Right kidney (tissue), 9 donors: Measurements from ENCODE around the gene OR4A15.

Experiments
- DNase-seq: peaks from one replicate; pipeline ENCODE4 v3.0.0-alpha.2; 2016
- long read RNA-seq, 8 donors: transcript quantifications; one replicate each; lab custom pipeline, GENCODE V29; 2026

OR4A15 gene
- long read RNA-seq, donor 1, result 0 reads
- long read RNA-seq, donor 2, result 0 reads
- long read RNA-seq, donor 3, result 0 reads
- long read RNA-seq, donor 4, result 0 reads
- long read RNA-seq, donor 5, result 0 reads
- long read RNA-seq, donor 6, result 0 reads
- long read RNA-seq, donor 7, result 0 reads
- long read RNA-seq, donor 8, result 0 reads

DNA sequence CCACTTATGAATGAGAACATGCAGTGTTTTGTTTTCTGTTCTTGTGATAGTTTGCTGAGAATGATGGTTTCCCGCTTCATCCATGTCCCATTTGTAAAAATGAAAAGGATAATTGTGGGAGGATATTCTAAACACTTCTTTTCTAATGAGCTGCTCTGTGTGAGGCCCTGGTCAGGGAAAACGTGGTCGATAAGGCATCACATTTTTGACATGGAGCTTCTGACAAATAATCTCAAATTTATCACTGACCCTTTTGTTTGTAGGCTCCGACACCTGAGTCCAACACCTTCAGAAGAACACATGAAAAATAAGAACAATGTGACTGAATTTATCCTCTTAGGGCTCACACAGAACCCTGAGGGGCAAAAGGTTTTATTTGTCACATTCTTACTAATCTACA is at the start of gene OR4A15:
TSS of gene OR4A15 (plus strand) at position 301 of the 400 bp plus-strand sequence. CDS start at position 301, 0 bp downstream.
- DNase-seq, result no peak

DNA sequence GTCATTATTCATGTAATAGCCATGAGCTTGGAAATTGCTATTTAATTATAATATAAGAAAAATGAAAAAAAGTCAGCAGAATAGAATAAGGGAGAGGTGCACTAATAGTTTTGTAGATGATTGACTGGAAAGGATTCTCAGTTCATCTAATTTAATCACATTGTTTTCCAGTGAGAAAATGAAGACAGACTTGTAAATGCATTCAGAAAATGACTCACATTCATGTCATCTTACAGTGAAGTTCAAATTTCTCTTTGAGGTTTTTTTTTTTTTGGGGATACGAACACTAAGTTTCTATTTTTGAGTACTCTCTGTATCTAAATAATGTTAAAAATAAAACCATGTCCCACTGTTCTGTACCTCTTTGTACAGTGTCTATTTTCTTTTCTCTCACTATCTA is 43.3 kb upstream of the OR4A15 start:
- DNase-seq, result no peak

DNA sequence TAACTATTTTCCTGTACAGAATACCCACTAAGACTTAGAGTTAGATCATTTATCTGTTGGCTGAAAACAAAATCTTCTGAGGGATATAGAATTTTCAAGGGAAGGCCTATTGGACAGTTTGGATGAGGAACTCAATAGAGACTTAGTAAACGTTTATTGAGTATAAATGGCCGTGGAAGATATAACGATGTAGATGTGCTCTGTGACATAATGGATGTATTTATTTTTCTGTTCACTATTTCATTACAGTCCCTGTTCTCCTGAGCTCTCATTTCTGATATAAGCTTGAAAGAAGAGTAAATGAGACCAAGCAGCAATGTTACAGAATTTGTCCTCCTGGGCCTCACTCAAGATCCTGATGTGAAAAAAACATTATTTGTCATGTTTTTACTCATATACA is 24.9 kb upstream of the OR4A15 start, which contains the start of gene OR4A16:
TSS of gene OR4A16 (plus strand) at position 301 of the 400 bp plus-strand sequence. CDS start at position 301, 0 bp downstream.
- no peak for DNase-seq

DNA sequence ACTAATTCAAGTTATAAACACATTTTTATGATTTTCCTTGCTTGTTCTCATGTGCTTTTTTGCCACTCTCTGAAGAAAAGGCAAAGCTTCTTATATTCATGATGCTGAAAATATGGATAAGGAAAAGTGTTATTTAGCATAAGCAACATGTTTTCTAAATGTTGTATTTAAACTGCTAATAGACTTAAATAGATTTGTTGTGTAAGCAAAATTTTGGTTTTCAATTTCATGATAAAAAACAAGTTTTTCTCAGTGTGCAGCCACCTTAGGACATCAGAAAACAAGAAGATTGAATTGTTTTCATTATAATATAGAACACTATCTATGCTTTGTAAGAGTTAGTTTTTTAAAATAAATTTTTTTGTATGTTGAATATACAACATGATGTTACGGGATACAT is 22.5 kb upstream of the OR4A15 start:
- no peak for DNase-seq

DNA sequence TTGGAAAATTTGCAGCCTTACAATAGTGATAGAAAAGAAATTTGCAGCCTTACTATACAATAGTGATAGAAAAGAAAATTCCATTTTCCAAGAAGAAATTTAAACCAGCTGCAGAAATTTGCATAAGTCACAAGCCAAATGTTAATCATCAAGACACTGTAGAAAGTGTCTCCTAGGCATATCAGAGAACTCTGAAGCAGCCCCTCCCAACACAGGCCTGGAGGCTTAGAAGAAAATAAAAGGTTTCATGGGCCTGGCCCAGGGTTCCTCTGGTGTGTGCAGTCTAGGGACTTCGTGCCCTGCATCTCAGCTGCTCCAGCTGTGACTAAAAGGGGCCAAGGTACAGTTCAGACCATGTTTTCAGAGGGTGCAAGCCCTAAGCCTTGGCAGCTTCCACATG is 18.7 kb upstream of the OR4A15 start:
- no peak for DNase-seq

DNA sequence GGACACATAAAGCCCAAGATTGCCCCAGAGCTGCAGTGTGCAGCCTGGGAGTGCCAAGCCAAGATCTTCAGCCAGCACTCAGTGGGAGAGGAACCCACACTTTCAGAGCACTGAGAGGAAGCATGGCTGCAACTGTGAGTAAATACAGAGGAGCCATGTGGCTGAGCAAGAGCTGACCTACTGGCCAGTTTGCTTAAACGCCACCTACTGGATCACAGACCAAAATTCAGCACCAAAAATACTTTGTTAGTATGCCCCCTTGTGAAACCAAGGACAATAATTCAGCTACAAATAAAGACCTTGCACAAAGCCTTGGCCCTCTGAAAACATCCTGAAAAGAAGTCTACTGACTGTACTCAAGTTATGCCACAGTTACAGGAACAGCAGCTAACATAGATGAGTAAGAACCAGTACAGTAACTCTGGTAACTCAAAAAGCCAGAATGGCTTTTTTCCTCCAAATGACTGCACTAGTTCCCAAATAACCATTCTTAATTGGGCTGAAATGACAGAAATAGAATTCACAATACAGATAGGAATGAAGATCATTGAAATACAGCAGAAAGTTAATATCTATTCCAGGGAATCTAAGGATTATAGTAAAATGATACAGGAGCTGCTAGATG is 10.1 kb upstream of the OR4A15 start:
- DNase-seq, result no peak

DNA sequence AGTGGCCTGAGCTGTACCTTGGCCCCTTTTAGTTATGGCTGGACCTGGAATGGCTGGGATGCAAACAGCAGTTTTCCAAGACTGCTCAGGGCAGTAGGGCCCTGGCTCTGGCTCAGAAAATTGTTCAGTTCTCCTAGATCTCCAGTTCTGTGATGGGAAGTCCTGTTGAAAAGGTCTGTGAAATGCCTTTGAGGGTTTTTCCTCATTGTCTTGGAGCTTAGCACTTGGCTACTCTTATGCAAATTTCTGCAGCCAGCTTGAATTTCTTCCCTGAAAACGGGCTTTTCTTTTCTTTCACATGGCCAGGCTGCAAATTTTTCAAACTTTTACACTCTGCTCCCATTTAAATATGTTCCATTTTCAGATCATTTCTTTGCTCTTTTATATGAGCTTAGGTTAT is 33.2 kb downstream of the OR4A15 start:
- DNase-seq, result no peak
